ENCODE data around the gene SLC16A9.

Gene SLC16A9

GRCh38 chr10:59724098-59724938, 14.7 kb upstream of the SLC16A9 start:
- FAIRE-seq (no peak), DNase-seq (ENCODE audit: extremely low spot score, insufficient read length, low read depth) (no peak)

GRCh38 chr10:59720377-59720776, 10.7 kb upstream of the SLC16A9 start:
- FAIRE-seq (no peak), DNase-seq (ENCODE audit: extremely low spot score, insufficient read length, low read depth) (no peak)

DNA sequence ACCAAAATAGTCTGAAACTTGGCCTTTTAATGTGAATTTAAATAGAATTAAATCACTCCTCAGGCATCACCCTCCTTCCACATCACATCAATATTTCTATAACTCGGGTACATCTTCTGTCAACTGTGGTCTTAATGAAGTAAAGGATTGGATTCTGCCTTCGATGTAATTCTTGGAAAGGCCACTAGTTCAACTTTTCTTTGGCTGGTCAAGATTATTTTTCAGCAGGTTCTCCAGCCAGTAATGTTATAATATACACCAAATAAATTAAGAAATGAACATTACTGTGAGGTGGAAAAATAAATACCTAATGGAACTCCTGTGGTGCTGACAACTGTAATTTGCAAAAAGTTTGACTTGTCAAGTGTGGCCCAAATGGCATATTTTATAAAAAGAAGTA, 9.7 kb upstream of the SLC16A9 start:
- FAIRE-seq, result no peak

GRCh38 chr10:59718257-59718656, 8.6 kb upstream of the SLC16A9 start:
- no peak for FAIRE-seq
- no peak for DNase-seq (ENCODE audit: extremely low spot score, insufficient read length, low read depth)

More for the DNA sequence above, 9.7 kb upstream of the SLC16A9 start:
- no peak for DNase-seq (ENCODE audit: extremely low spot score, insufficient read length, low read depth)

GRCh38 chr10:59713196-59713821, 3.7 kb upstream of the SLC16A9 start:
- FAIRE-seq, result no peak

GRCh38 chr10:59711871-59712494, 2.3 kb upstream of the SLC16A9 start:
- FAIRE-seq (no peak), DNase-seq (ENCODE audit: extremely low spot score, insufficient read length, low read depth) (no peak)

More at GRCh38 chr10:59713196-59713821, 3.7 kb upstream of the SLC16A9 start:
- no peak for DNase-seq (ENCODE audit: extremely low spot score, insufficient read length, low read depth)

- no peak for FAIRE-seq
- no peak for DNase-seq (ENCODE audit: extremely low spot score, insufficient read length, low read depth)
These were observed 745 bp downstream of the SLC16A9 start for GRCh38 chr10:59708816-59709394.

DNA sequence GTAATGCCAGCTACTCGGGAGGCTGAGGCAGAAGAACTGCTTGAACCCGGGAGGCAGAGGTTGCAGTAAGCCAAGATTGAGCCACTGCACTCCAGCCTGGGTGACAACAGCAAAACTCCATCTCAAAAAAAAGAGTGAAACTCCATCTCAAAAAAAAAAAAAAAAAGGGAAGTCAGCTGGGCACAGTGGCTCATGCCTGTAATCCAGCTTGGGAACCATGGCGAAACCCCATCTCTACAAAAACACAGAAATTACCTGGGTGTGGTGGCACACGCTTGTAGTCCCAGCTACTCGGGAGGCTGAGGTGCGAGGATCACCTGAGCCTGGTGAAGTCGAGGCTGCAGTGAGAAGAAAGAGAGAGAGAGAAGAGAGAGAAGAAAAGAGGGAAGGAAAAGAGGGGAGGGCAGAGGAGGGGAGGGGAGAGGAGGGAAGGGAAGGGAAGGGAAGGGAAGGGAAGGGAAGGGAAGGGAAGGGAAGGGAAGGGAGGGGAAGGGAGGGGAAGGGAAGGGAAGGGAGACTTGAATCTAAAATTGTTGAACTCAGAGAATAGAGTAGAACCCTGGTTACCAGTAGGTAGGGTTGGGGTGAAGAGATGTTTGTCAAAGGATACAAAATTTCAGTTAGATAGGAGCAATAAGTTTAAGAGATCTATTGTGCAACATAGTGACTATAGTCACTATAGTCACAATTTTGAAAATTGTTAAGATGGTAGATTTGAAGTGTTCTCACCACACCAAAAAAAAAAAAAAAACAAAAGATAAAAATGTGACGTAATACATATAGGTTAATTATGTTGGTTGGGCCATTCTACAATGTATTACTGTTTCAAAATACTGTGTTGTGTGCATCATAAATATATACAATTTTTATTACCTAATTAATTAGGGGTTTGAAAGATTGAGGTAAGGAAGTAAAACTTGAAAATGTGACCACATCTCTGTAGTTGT, 2.5 kb downstream of the SLC16A9 start:
- DNase-seq (ENCODE audit: extremely low spot score, insufficient read length, low read depth) (no peak), FAIRE-seq (no peak)

- FAIRE-seq, result no peak
- no peak for DNase-seq (ENCODE audit: extremely low spot score, insufficient read length, low read depth)
These were observed 3.7 kb downstream of the SLC16A9 start for GRCh38 chr10:59705931-59706330.

DNA sequence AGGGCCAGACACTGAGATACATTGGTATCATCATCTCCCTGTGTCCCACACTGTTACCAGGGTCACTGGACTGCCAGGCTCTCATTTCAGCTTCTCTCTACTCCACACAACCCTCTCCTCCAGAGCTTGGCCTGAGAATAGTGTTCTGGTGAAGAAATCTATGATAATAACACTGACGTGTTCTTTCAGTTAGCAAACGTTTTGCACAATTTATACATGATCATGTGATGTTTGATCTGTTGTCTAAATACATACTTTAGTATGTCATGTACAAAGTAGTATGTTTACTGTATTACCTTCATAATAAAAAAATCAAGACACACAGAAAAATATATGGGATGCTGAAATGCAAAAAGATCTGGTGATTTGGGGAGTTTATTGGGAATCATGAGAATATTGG, 5.0 kb downstream of the SLC16A9 start:
- FAIRE-seq (no peak), DNase-seq (ENCODE audit: extremely low spot score, insufficient read length, low read depth) (no peak)

- FAIRE-seq (no peak), DNase-seq (ENCODE audit: extremely low spot score, insufficient read length, low read depth) (no peak)
These were observed 7.3 kb downstream of the SLC16A9 start for GRCh38 chr10:59702347-59702746.

DNA sequence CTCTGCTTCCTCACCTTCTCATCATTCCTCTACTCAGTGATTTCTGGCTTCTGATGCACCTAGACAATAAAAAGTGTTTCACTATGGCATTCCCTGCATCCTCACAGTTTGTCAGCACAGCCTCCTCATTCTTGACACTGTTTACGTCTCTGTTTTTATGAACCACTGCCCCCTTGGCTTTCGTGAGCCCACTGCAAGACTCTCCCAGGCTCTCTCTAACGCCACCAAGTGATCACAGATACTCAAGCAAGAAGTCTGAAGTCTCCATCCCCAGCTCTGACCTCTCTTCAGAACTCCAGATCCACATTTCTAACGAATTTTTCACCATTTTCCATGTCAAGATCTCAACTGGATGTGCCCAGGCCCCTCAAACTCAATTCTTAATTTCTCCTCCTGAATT, 8.9 kb downstream of the SLC16A9 start:
- no peak for DNase-seq (ENCODE audit: extremely low spot score, insufficient read length, low read depth)
- FAIRE-seq, result no peak

GRCh38 chr10:59698326-59698725, 11.3 kb downstream of the SLC16A9 start:
- FAIRE-seq, result no peak
- DNase-seq (ENCODE audit: extremely low spot score, insufficient read length, low read depth), result no peak

- FAIRE-seq, result no peak
- no peak for DNase-seq (ENCODE audit: extremely low spot score, insufficient read length, low read depth)
These were observed 14.0 kb downstream of the SLC16A9 start for GRCh38 chr10:59695637-59696036.

GRCh38 chr10:59694936-59695335, 14.7 kb downstream of the SLC16A9 start:
- FAIRE-seq, result no peak
- no peak for DNase-seq (ENCODE audit: extremely low spot score, insufficient read length, low read depth)

- FAIRE-seq (no peak), DNase-seq (ENCODE audit: extremely low spot score, insufficient read length, low read depth) (no peak)
These were observed 17.5 kb downstream of the SLC16A9 start for GRCh38 chr10:59692113-59692512.

DNA sequence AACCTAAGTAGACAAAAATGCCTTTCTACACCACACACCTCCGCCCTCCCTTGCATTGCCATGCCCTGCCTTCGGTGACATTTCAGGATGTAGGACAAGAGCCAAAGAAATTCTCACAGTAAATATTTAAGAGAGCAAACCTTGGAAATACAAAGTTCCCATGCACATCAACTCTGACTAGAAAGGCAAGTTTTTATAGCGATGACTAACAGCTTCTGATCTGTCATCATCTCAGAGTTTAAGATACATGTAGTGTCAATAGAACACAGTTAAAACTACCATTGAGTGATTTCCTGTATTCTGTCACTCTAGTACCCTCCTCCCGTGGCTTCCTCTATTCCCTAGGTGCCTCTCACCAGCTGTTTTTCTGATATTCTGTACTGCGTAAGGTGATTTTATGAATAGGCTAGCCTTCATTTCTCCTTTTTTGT, 20.7 kb downstream of the SLC16A9 start:
- DNase-seq (ENCODE audit: extremely low spot score, insufficient read length, low read depth) (no peak), FAIRE-seq (no peak)

- DNase-seq (ENCODE audit: extremely low spot score, insufficient read length, low read depth), result no peak
- no peak for FAIRE-seq
These were observed 22.0 kb downstream of the SLC16A9 start for GRCh38 chr10:59687657-59688056.

DNA sequence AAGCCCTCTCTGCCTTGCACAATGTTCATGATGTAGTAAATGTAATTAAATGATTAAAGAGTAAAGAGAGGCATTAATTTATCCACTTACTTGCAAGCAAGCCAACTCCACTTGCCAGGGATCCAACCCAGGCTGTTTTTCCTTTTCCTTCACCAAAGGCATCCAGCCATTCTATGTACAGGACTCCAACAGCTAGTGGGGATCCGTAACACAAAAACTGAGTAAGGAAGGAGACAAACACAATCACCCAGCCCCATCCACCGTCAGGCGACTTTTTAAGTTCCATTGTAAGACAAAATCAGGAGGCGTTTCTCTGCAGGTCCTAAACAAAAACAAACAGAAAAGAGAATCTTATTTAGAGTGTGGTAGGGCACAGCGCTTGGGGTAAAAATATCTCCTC, 25.6 kb downstream of the SLC16A9 start:
- FAIRE-seq (no peak), DNase-seq (ENCODE audit: extremely low spot score, insufficient read length, low read depth) (no peak)

All from GM18507 (cell line).